A549 (cell line): ENCODE data around the gene SURF2. TPM values are rescaled to one million over a fixed set of nuclear protein-coding genes. Genes with fewer than 3 reads are reported as not detected.
A peak's percentile ranks its signal among the peaks of the same experiment; 100 is the strongest.

ENCODE experiments used
- ATAC-seq, 2 experiments: fragments of 200-7000 bp in 1 of 2; fragments of >200 bp in 1 of 2; cut with Nextera tagmentation in 1 of 2; cut with Tn5 transposase in 1 of 2; 3 replicates each; pipeline versions ENCODE4 v1.8.0 to v1.9.1; 2018 to 2020; ENCODE audit warnings: mild to moderate bottlenecking in 1 of 2, moderate library complexity in 1 of 2
- CTCF ChIA-PET: fragments of 300-600 bp; sonication (Branson Sonifier 250); formaldehyde crosslinking; extraction: SDS; loops from one replicate; lab custom pipeline; 2021; ENCODE audit warnings: antibody characterized with exemption, inconsistent platforms; lab: Yijun Ruan, JAX
- POLR2A ChIA-PET: fragments of 350-600 bp; formaldehyde crosslinking; extraction: SDS; loops from one replicate; lab custom pipeline; 2021; ENCODE audit warnings: antibody characterized with exemption, inconsistent platforms; lab: Yijun Ruan, JAX
- DNase-seq, 2 experiments: peaks; one replicate each; pipeline versions ENCODE4 v3.0.0 to v3.0.0-alpha.2; 2011 to 2016; ENCODE audit warnings: low read depth in 1 of 2, low spot score in 1 of 2
- FAIRE-seq: peaks from 2 replicates; lab custom pipeline; 2011; peaks lifted over from hg19 to GRCh38; lab: Jason Lieb, UNC
- H3K27ac ChIP-seq, 2 experiments: fragments of >200 bp; sonication (Bioruptor Twin); formaldehyde crosslinking; 3 replicates each; pipeline ENCODE4 v1.5.1; 2016 to 2017
- H3K4me1 ChIP-seq: fragments of >200 bp; sonication (Bioruptor Twin); formaldehyde crosslinking; 3 replicates; pipeline ENCODE4 v1.6.1; 2016
- H3K4me2 ChIP-seq: fragments of >200 bp; sonication (Bioruptor Twin); formaldehyde crosslinking; 3 replicates; pipeline ENCODE4 v1.6.1; 2016
- H3K4me3 ChIP-seq: fragments of >200 bp; sonication (Bioruptor Twin); formaldehyde crosslinking; 3 replicates; pipeline ENCODE4 v1.5.1; 2016
- H3K9me3 ChIP-seq: fragments of >200 bp; sonication (Bioruptor Twin); formaldehyde crosslinking; 3 replicates; pipeline ENCODE4 v1.6.1; 2016
- BCL3 ChIP-seq: fragments of >200 bp; sonication (Bioruptor Twin); formaldehyde crosslinking; IDR thresholded peaks from 3 replicates; pipeline ENCODE4 v1.6.1; 2016
- BHLHE40 ChIP-seq: IDR thresholded peaks from 2 replicates; pipeline ENCODE4 v1.6.1; 2012; ENCODE audit warnings: low read depth, low read length, inconsistent platforms
- CBX8 ChIP-seq: fragments of 200-600 bp; sonication (generic); IDR thresholded peaks from 2 replicates; pipeline ENCODE4 v1.6.1; 2016
- CEBPB ChIP-seq, 2 experiments: fragments of >200 bp in 1 of 2; sonication (Bioruptor Twin) in 1 of 2; formaldehyde crosslinking in 1 of 2; IDR thresholded peaks; 2 replicates each; pipeline ENCODE4 v1.6.1; 2012 to 2016
- CTCF ChIP-seq: fragments of >200 bp; sonication (Bioruptor Twin); formaldehyde crosslinking; IDR thresholded peaks from 3 replicates; pipeline ENCODE4 v1.5.1; 2016
- ELK1 ChIP-seq: fragments of 150-350 bp; IDR thresholded peaks from 2 replicates; pipeline ENCODE4 v1.6.1; 2014; ENCODE audit warnings: low read depth, mild to moderate bottlenecking, low read length
- EP300 ChIP-seq, 2 experiments: fragments of >200 bp; sonication (Bioruptor Twin); formaldehyde crosslinking; IDR thresholded peaks; 2 replicates in 1 of 2; 3 replicates in 1 of 2; pipeline ENCODE4 v1.6.1; 2016 to 2017
- ESRRA ChIP-seq: fragments of 150-350 bp; IDR thresholded peaks from 2 replicates; pipeline ENCODE4 v1.6.1; 2014; ENCODE audit warnings: mild to moderate bottlenecking, low read length, borderline replicate concordance
- FOSB ChIP-seq: fragments of 250-450 bp; sonication (Bioruptor Pico); IDR thresholded peaks from 2 replicates; pipeline ENCODE4 v1.5.0; 2020; ENCODE audit warnings: mild to moderate bottlenecking, moderate library complexity
- FOXS1 ChIP-seq: fragments of 250-450 bp; sonication (Bioruptor Pico); IDR thresholded peaks from 2 replicates; pipeline ENCODE4 v1.5.0; 2020; ENCODE audit warnings: mild to moderate bottlenecking, moderate library complexity
- GATA3 ChIP-seq: IDR thresholded peaks from 2 replicates; pipeline ENCODE4 v1.6.1; 2012; ENCODE audit warnings: borderline replicate concordance
- HDAC2 ChIP-seq: fragments of 200-600 bp; sonication (generic); IDR thresholded peaks from 2 replicates; pipeline ENCODE4 v1.6.1; 2016
- HEYL ChIP-seq: fragments of 250-450 bp; sonication (Bioruptor Pico); IDR thresholded peaks from 2 replicates; pipeline ENCODE4 v1.8.0; 2021; ENCODE audit warnings: mild to moderate bottlenecking, moderate library complexity
- HOXB13 ChIP-seq: fragments of 250-450 bp; sonication (Bioruptor Pico); IDR thresholded peaks from 2 replicates; pipeline ENCODE4 v1.5.0; 2020; ENCODE audit warnings: low read depth, mild to moderate bottlenecking, moderate library complexity
- KDM1A ChIP-seq: fragments of 200-600 bp; sonication (generic); IDR thresholded peaks from 2 replicates; pipeline ENCODE4 v1.6.1; 2016; ENCODE audit warnings: low read depth, mild to moderate bottlenecking
- KDM5A ChIP-seq: fragments of 200-600 bp; sonication (generic); IDR thresholded peaks from 2 replicates; pipeline ENCODE4 v1.6.1; 2016; ENCODE audit warnings: antibody characterized with exemption, mild to moderate bottlenecking
- MAX ChIP-seq: IDR thresholded peaks from 2 replicates; pipeline ENCODE4 v1.6.1; 2012
- NFE2L2 ChIP-seq: fragments of 150-350 bp; conservative IDR thresholded peaks from 2 replicates; pipeline ENCODE4 v1.6.1; 2014; ENCODE audit warnings: low read length
- NR3C1 ChIP-seq: fragments of >200 bp; sonication (Bioruptor Twin); formaldehyde crosslinking; IDR thresholded peaks from 3 replicates; pipeline ENCODE4 v1.6.1; 2017
- PHF8 ChIP-seq: fragments of 200-600 bp; sonication (generic); IDR thresholded peaks from 2 replicates; pipeline ENCODE4 v1.6.1; 2016; ENCODE audit warnings: low read depth, mild to moderate bottlenecking, antibody characterized with exemption, moderate library complexity, borderline replicate concordance
- POLR2A ChIP-seq: IDR thresholded peaks from 2 replicates; pipeline ENCODE4 v1.6.1; 2012; ENCODE audit warnings: mild to moderate bottlenecking, low read length
- POLR2AphosphoS2 ChIP-seq: conservative IDR thresholded peaks from 2 replicates; pipeline ENCODE4 v1.6.1; 2012; ENCODE audit warnings: low read length, improper control_type of control experiment, inconsistent platforms
- RCOR1 ChIP-seq: fragments of 150-350 bp; IDR thresholded peaks from 2 replicates; pipeline ENCODE4 v1.6.1; 2014; ENCODE audit warnings: antibody characterized with exemption, low read length, low read depth
- RFX5 ChIP-seq: fragments of 450-650 bp; IDR thresholded peaks from 2 replicates; pipeline ENCODE4 v1.7.1; 2014; ENCODE audit warnings: antibody characterized with exemption, mild to moderate bottlenecking, moderate library complexity
- USF2 ChIP-seq: fragments of 450-650 bp; IDR thresholded peaks from 2 replicates; pipeline ENCODE4 v1.6.1; 2014; ENCODE audit warnings: antibody characterized with exemption
- WGBS: methylation state at CpG from one replicate; pipeline ENCODE4 v1.1.6; 2017; ENCODE audit errors: missing lambda C conversion rate; 5-methylcytosine and 5-hydroxymethylcytosine counted together
- polyA plus RNA-seq, 4 experiments: library from polyadenylated mRNA; depleted of rRNA in 3 of 4; stranded (reverse); fragments of >200 nt; fragmentation: RNase III in 1 of 4; extraction: RNeasy Plus Mini Kit Qiagen cat#74134 plus additional on column Dnase treatment in 1 of 4; gene quantifications; 2 replicates in 3 of 4; 3 replicates in 1 of 4; pipeline ENCODE4 v1.2.3, GENCODE V29; 2011 to 2017

Gene SURF2
- polyA plus RNA-seq, 2 of the 4 experiments (the other 2 are of a cell fraction), result 25.2 to 34.9 TPM

- FAIRE-seq, result no peak
- ChIA-PET POLR2A (interaction anchor here (0.7 to 1.2 kb wide), 2 partner anchors 8 to 12 kb away, joined by 3 to 7 read pairs; partner anchors contain the start of genes MED22 and RPL7A), CTCF (interaction anchor here (0.9 to 6.2 kb wide), 11 partner anchors 10 to 442 kb away, joined by 3 to 59 read pairs (median 4); partner anchors contain the start of genes SURF1 and SURF2)
- no peak for DNase-seq
- H3K4me3 ChIP-seq, result no peak overlapping the region
- TF ChIP-seq CBX8, result no peak
- no peak for TF ChIP-seq NR3C1
- TF ChIP-seq BHLHE40, result no peak
- TF ChIP-seq HOXB13 (CRISPR knock-in tag), result no peak
- no peak for TF ChIP-seq ESRRA
- no peak for TF ChIP-seq MAX
- H3K9me3 ChIP-seq, result no peaks in the 10 kb centered on the region
- ATAC-seq, result no peak
- peaks cover 9% of the 10 kb centered on the region for H3K4me1 ChIP-seq
- no peak overlapping the region for H3K27ac ChIP-seq
- WGBS, result 96% methylated on average over 5 of the region's 5 CpGs
- no peak overlapping the region for H3K4me2 ChIP-seq
Measured at GRCh38 chr9:133339641-133340040, 16.7 kb upstream of the SURF2 start.

GRCh38 chr9:133340256-133340655 lies 16.1 kb upstream of the SURF2 start:
- Histone ChIP-seq H3K4me3 (no peak overlapping the region), H3K27ac (no peak overlapping the region), H3K4me2 (no peak overlapping the region), H3K9me3 (no peaks in the 10 kb centered on the region), H3K4me1 (peaks cover 5% of the 10 kb centered on the region; the same call in 2 of the 3 replicates)
- DNase-seq (no peak), ATAC-seq (no peak), FAIRE-seq (no peak)
- ChIA-PET CTCF (interaction anchor here (0.9 to 6.2 kb wide), 8 partner anchors 10 to 442 kb away, joined by 3 to 59 read pairs (median 5); partner anchors contain the start of genes SURF1 and SURF2), POLR2A (interaction anchor here (1.2 kb wide), 1 partner anchor 8 kb away, joined by 7 read pairs; the partner anchor contains the start of genes MED22 and RPL7A)
- TF ChIP-seq KDM5A, result no peak
- TF ChIP-seq NFE2L2, result no peak
- TF ChIP-seq RCOR1, result no peak
- no peak for TF ChIP-seq EP300 (IDR thresholded peaks at IDR 0.05)
- TF ChIP-seq HEYL (CRISPR knock-in tag), result no peak
- TF ChIP-seq CEBPB (IDR thresholded peaks at IDR 0.05), result no peak
- 83% methylated on average over 3 of the region's 3 CpGs for WGBS

- CTCF ChIA-PET, result interaction anchor here (0.9 to 6.2 kb wide), 8 partner anchors 11 to 160 kb away, joined by 3 to 59 read pairs (median 6); partner anchors contain the start of genes SURF1 and SURF2
- DNase-seq (no peak), FAIRE-seq (no peak), ATAC-seq (no peak)
- Histone ChIP-seq H3K4me2 (no peak overlapping the region), H3K4me3 (no peak overlapping the region), H3K27ac (no peak overlapping the region), H3K4me1 (peaks cover 5% of the 10 kb centered on the region; the same call in 2 of the 3 replicates), H3K9me3 (no peaks in the 10 kb centered on the region)
- POLR2A ChIA-PET, result no interaction called here
- whole genome bisulfite sequencing, result 89% methylated on average over 13 of the region's 13 CpGs
- no peak for TF ChIP-seq POLR2A
- no peak for TF ChIP-seq FOSB (CRISPR knock-in tag)
- no peak for TF ChIP-seq BHLHE40
- TF ChIP-seq CBX8, result no peak
- TF ChIP-seq FOXS1, result no peak
Measured at GRCh38 chr9:133340916-133341315, 15.4 kb upstream of the SURF2 start.

GRCh38 chr9:133341369-133342068 lies 14.8 kb upstream of the SURF2 start:
- DNase-seq (no peak), ATAC-seq (peak in 1 of 2 experiments; percentile 7; a peak in 2 of 6 replicates), FAIRE-seq (no peak)
- no peak overlapping the region for H3K27ac ChIP-seq
- no peak overlapping the region for H3K4me2 ChIP-seq
- WGBS, result 96% methylated on average over 15 of the region's 15 CpGs
- peaks cover 7% of the 10 kb centered on the region for H3K4me1 ChIP-seq
- H3K4me3 ChIP-seq, result no peak overlapping the region
- no peaks in the 10 kb centered on the region for H3K9me3 ChIP-seq
- CTCF ChIA-PET, result interaction anchor here (0.6 to 6.2 kb wide), 14 partner anchors 9 to 161 kb away, joined by 3 to 59 read pairs (median 6); partner anchors contain the start of genes SURF1 and SURF2
- POLR2A ChIA-PET, result interaction anchor here (0.8 kb wide), 1 partner anchor 15 kb away, joined by 3 read pairs; the partner anchor contains the start of genes SURF1 and SURF2
- TF ChIP-seq ELK1, result no peak
- no peak for TF ChIP-seq PHF8
- TF ChIP-seq HOXB13 (CRISPR knock-in tag), result no peak
- no peak for TF ChIP-seq POLR2AphosphoS2
- no peak for TF ChIP-seq BCL3
- TF ChIP-seq BHLHE40, result no peak
- TF ChIP-seq USF2, result no peak
- no peak for TF ChIP-seq HDAC2
- TF ChIP-seq RFX5, result no peak
- TF ChIP-seq CTCF, result no peak
- no peak for TF ChIP-seq GATA3
- TF ChIP-seq KDM1A, result no peak
